ENCODE measurements around the gene POC1A.
A peak's percentile ranks its signal among the peaks of the same experiment; 100 is the strongest.

POC1A gene

DNA sequence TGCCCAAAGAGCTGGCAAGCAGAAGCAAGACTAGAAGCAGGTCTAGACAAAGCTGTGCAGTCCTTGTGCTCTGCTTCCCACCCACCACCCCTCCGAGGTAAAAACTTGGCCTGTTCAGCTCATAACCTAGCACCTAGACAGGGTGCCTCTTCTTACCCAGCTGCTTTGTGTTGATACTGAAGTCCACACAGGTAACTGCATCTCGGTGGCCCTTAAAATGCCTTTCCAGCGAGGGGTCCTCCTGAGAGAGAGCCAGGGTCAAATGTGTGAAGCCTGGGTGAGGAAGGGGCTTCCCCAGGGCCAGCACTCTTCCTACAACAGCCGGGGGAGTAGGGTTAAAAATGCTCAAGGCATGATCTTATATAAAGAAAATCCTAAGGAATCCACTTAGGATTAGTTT lies 3.4 kb downstream of the POC1A start:
- no peak for DNase-seq

DNA sequence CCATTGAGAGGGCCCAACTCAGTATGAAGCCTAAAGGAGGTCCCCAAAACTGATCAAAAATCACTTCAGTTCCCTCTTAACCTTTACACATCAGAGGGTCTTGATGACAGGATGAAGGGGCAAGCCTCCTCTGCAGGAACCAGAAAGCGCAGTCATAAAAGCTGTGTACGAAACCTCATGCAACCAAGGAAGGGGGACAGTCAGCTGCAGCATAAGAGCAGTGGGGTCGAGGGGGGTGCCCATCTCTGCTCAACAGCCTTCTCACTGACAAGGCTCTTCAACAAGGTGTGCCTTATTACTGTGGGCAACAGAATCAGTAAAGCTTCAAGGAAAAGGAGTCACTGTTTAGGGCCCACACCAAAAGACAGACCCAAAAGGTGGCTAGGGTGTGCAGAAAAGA lies 3.9 kb downstream of the POC1A start:
- DNase-seq = no peak

- DNase-seq = no peak
These were observed 4.5 kb downstream of the POC1A start for GRCh38 chr3:52149726-52150125.

DNA sequence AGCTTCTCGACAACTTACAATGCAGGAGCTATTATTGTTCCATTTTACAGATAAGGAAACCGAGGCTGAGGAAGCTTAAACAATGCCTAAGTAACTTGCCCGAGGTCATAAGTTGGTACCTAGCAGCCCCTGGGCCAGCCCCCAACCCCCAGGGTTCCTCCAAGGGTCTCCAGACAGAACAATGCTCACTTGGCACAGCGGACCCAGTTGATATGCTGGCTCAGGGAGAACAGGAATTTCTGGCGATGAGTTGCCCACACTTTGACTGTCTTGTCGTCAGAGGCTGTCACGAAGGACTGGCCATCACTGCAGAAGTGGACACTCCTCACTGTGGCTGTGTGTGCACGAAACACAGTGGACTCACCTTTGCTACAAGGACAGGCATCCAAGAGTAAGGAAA lies 5.2 kb downstream of the POC1A start:
- no peak for DNase-seq

DNA sequence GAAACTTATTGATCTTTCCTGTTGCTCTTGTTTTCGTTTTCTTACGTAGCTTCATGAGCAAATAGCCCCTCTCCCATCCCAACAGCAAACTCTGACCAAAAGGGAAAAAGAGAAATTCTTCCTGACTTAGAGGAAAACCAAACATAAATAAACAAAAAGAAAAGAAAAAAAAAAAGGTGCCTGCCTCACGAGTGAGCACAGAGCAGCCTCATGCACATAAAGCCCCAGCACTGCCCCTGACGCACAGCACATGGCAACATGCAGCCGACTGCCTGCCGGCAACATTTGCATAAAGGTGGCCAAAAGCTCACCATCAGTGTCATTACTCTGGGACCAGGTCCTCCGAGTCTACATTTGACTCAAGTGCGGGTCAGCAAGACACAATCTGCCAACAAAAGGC lies 6.4 kb downstream of the POC1A start:
- DNase-seq = no peak

GRCh38 chr3:52146811-52147210 lies 7.4 kb downstream of the POC1A start:
- no peak for DNase-seq

GRCh38 chr3:52146189-52146588 lies 8.0 kb downstream of the POC1A start:
- DNase-seq = no peak

GRCh38 chr3:52145736-52146110 lies 8.5 kb downstream of the POC1A start:
- no peak for DNase-seq

- DNase-seq = no peak
These were observed 9.2 kb downstream of the POC1A start for GRCh38 chr3:52144796-52145735.

DNA sequence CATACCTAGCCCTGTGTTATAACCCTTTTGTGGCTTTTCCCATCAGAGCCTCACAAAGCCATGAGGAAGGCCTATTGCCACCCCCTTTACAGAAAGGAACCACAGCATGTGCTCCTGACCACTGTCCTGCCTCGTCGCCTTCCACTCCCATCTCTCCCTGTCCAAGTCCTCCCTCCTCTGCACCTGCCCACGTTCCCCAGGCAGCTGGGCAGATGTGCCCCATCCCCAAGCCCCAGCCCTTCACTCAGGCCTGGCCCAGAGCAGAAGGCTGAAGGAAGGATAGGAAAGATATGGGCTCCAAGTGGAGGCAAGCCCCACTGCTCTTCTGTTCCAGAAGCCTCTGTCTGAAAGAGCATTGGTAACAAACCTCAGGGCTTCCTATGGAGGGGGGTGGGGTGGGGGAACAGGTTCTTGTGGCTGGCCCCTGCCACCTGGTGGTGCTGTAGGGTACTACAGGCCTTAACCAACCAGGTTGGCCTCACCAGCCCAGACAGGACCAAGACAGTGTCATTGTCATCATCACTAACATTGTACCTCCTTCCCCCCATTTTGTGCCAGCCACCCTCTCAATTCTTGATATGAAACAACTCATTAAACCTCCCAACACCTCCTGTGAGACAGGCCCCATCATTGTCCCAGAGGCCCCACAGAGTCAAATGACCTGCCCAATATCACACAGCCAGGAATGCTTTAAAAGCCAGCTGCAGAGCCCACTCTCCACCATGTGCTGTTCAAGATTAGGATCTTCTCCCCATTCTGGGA lies 10.0 kb downstream of the POC1A start:
- peak; percentile 89 to 90 for DNase-seq

DNA sequence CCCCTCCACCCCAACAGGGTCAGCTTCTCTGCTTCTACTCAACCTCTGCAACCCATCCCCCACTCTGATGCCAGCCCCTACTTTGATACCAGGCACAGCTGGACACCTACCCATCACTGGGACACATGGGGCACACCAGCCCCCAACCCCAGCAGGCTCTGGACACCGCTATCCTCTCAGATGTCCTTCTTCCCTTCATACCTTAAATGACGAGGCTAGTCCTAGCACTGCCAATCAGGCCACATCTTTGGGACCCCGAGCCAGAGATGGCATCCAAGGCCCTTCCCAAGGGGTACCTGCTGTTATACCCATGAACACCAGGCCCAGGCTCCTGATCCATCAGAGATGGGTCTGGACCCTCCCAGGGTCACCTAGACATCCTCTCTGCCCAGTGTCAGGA lies 10.6 kb downstream of the POC1A start:
- no peak for DNase-seq

GRCh38 chr3:52143156-52143555 lies 11.1 kb downstream of the POC1A start:
- DNase-seq = no peak

DNA sequence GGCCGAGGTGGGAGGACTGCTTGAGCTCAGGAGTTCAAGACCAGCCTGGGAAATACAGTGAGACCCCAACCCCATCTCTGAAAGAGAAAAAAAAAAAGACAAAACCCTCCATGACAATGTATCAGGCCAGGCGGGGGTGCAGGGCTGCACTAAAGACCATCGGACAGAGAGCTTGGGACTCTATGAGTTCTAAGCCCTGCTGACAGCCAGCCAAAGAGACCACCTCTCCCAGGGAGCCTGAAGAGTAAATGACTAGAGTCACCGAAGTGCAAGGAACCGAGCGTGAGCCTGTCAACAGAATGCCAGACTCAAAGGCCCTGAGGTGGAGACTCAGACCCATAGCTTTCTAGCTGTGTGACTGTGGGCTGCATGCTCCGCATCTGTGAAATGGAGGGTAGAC lies 12.5 kb downstream of the POC1A start:
- no peak for DNase-seq

GRCh38 chr3:52140769-52141168 lies 13.5 kb downstream of the POC1A start:
- no peak for DNase-seq

- no peak for DNase-seq
These were observed 14.2 kb downstream of the POC1A start for GRCh38 chr3:52140000-52140399.

GRCh38 chr3:52137311-52137710 lies 16.9 kb downstream of the POC1A start:
- no peak for DNase-seq

- DNase-seq = no peak
These were observed 17.7 kb downstream of the POC1A start for GRCh38 chr3:52136513-52136912.

GRCh38 chr3:52135332-52135731 lies 18.9 kb downstream of the POC1A start:
- DNase-seq = no peak

DNA sequence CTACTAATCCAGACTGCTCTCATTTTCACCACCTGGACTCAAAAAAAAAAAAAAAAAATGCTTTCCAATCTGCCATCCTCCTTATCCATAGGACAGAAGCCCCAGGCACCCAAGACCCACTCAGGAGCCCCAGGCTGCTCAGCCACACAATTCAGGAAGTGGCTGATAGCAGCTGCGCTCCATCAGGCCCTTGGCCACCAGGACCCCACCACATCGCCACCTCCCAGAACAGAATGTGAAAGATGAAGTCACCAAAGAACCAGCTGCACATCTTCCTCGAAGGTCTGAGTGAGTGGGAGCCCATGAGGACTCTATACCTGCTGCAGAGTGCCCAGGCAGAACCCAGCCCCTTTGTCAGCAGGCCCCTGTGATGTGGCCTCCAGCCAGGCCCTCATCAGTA lies 19.5 kb downstream of the POC1A start:
- DNase-seq = no peak

- no peak for DNase-seq
These were observed 21.3 kb downstream of the POC1A start for GRCh38 chr3:52132930-52133329.

- no peak for DNase-seq
These were observed 22.2 kb downstream of the POC1A start for GRCh38 chr3:52132041-52132440.

DNA sequence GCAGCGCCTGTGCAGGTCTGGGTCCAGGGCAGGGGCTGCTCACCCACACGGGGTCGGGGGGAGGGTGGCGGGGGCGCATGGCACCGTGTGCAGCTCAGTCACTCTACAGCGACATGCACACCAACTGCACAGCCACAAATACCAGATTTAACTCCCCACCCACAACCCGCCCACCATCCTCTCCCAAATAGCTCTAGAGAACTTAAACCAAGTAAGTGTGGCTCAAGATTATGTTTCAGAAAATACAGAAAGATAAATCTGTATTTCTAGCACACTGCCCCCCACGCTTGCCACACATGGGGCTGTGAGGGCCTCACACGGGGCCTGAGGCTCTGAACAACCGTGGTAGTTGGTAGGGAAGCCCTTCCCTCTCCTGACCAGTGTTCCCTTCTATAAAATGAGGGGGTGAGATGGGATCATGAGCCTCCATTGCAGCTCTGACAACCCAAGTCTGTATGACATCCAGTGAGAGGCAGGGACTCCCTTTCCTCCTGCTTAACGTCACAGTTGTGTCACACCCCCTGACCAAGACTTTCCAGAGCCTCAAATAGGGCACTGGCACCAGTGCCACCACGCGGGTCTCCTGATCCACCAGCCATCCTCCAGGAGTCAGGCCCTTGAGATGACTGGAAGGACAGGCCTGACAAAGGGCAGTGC lies 23.1 kb downstream of the POC1A start:
- DNase-seq = no peak

DNA sequence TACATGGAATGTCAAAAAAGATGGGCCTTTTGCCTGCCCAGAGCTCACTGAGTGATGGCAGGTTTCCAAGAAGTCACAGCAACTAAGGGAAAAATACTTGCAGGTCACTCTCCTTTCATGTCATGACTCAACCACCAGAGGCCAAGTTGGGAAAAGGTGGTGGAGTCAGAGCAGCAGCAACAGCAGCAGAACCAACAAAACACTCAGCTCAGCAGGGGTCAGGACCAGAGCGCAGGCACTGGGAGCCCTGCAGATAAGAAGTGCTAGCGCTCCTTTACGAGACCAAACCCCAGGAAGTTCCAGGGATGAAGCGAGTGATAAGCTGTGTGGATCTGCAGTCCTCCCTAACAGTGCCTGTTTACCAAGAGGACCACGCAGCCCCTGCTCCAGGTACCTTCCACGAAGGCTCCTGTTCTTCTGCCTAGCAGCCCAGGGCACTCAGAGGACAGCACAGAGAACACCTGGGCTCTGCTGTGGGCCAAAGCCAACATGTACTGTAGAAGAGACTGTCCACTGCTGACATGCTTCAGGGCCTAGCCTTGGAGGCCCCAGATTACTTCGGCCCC lies 26.0 kb downstream of the POC1A start:
- DNase-seq = no peak

All from CD4-positive, alpha-beta T cell treated with Interleukin-4 for 1 hour (primary cell).